K562 (cell line): Measurements from ENCODE around the gene USP48. TPM values are rescaled to one million over a fixed set of nuclear protein-coding genes. Genes with fewer than 3 reads are reported as not detected.

Source experiments
- COPS2 ChIP-seq: fragments of 450-650 bp; conservative IDR thresholded peaks from 2 replicates; pipeline ENCODE4 v1.6.1; 2016; ENCODE audit warnings: mild to moderate bottlenecking, moderate library complexity
- CREB3L1 ChIP-seq: fragments of 450-650 bp; IDR thresholded peaks from 2 replicates; pipeline ENCODE4 v1.6.1; 2014; ENCODE audit warnings: low read depth, mild to moderate bottlenecking, moderate library complexity, borderline replicate concordance
- HDAC1 ChIP-seq, 2 experiments: fragments of 450-650 bp; IDR thresholded peaks; 2 replicates each; pipeline ENCODE4 v1.6.1; 2016 to 2017; ENCODE audit warnings: inconsistent platforms in 1 of 2, mild to moderate bottlenecking in 1 of 2, moderate library complexity in 1 of 2
- HINFP ChIP-seq: fragments of 450-650 bp; conservative IDR thresholded peaks from 2 replicates; pipeline ENCODE4 v1.6.1; 2016; ENCODE audit warnings: missing genetic modification characterization, low read depth, mild to moderate bottlenecking, control low read depth, missing compliant biosample characterization
- HNRNPK ChIP-seq: fragments of 200-400 bp; formaldehyde crosslinking; IDR thresholded peaks from one replicate; pipeline ENCODE4 v1.6.1; 2018; ENCODE audit warnings: mild to moderate bottlenecking, low read depth, low read length; ENCODE audit not compliant: poor library complexity, severe bottlenecking
- HOMEZ ChIP-seq: fragments of 250-450 bp; sonication (Bioruptor Pico); IDR thresholded peaks from 2 replicates; pipeline ENCODE4 v1.4.0; 2020; ENCODE audit warnings: mild to moderate bottlenecking, moderate library complexity
- LARP7 ChIP-seq: fragments of 450-650 bp; IDR thresholded peaks from 2 replicates; pipeline ENCODE4 v1.6.1; 2016
- MCM2 ChIP-seq: fragments of 450-650 bp; IDR thresholded peaks from 2 replicates; pipeline ENCODE4 v1.6.1; 2017; ENCODE audit warnings: low read depth, mild to moderate bottlenecking
- MEIS2 ChIP-seq: fragments of 450-650 bp; IDR thresholded peaks from 2 replicates; pipeline ENCODE4 v1.6.1; 2014; ENCODE audit warnings: mild to moderate bottlenecking; ENCODE audit not compliant: partially characterized antibody
- RAD51 ChIP-seq: fragments of 450-650 bp; IDR thresholded peaks from 2 replicates; pipeline ENCODE4 v1.7.1; 2016; ENCODE audit warnings: low read depth, mild to moderate bottlenecking, borderline replicate concordance
- SIX5 ChIP-seq, 2 experiments: IDR thresholded peaks; 2 replicates each; pipeline ENCODE4 v1.6.1; 2011; ENCODE audit warnings: low read length in 2 of 2, borderline replicate concordance in 1 of 2, low read depth in 1 of 2, mild to moderate bottlenecking in 1 of 2, moderate library complexity in 1 of 2; ENCODE audit not compliant: insufficient read depth in 1 of 2
- ZBTB8A ChIP-seq: fragments of 450-650 bp; IDR thresholded peaks from 2 replicates; pipeline ENCODE4 v1.6.1; 2018; ENCODE audit warnings: mild to moderate bottlenecking, moderate library complexity; ENCODE audit not compliant: partially characterized antibody
- ZFP91 ChIP-seq: sonication (generic); formaldehyde crosslinking; IDR thresholded peaks from 2 replicates; pipeline ENCODE4 v1.8.0; 2022; ENCODE audit warnings: mild to moderate bottlenecking, missing genetic modification reagents
- ZKSCAN1 ChIP-seq: fragments of 150-350 bp; IDR thresholded peaks from 2 replicates; pipeline ENCODE4 v1.6.1; 2016; ENCODE audit warnings: low read depth, low read length
- ZNF174 ChIP-seq: fragments of 250-450 bp; sonication (Bioruptor Pico); IDR thresholded peaks from 2 replicates; pipeline ENCODE4 v1.4.0; 2020; ENCODE audit warnings: mild to moderate bottlenecking
- ZNF668 ChIP-seq: fragments of 250-450 bp; sonication (Bioruptor Pico); IDR thresholded peaks from 2 replicates; pipeline ENCODE4 v1.8.0; 2022; ENCODE audit warnings: mild to moderate bottlenecking, inconsistent platforms
- ZNF75A ChIP-seq: fragments of 450-650 bp; formaldehyde crosslinking; IDR thresholded peaks from 2 replicates; pipeline ENCODE4 v1.4.0; 2020; ENCODE audit warnings: mild to moderate bottlenecking
- polyA plus RNA-seq, 8 experiments: library from polyadenylated mRNA; depleted of rRNA in 4 of 8; stranded (reverse) in 5 of 8; unstranded in 3 of 8; fragments of >200 nt; fragmentation: Nextera tagmentation in 2 of 8; fragmentation: Illumina TruSeq in 1 of 8; extraction: Ambion mirVana in 2 of 8; extraction: Trizol in 1 of 8; gene quantifications; 2 replicates each; pipeline versions ENCODE4 v1.2.1 to v1.2.3, GENCODE V29; 2011 to 2014; ENCODE audit warnings: inconsistent platforms in 1 of 8, missing spikeins in 1 of 8
- total RNA-seq, 7 experiments: library from RNA; depleted of rRNA in 6 of 7; stranded (reverse); fragments of >200 nt in 6 of 7; fragmentation: Illumina TruSeq in 2 of 7; extraction: Trizol in 2 of 7; gene quantifications; 2 replicates each; pipeline versions ENCODE4 v1.2.1 to v1.2.3, GENCODE V29; 2011 to 2021; ENCODE audit warnings: low replicate concordance in 1 of 7

Gene USP48
- total and polyA plus RNA-seq, 9 of the 15 experiments (the other 6 are each of a cell fraction or from before 2014, with no cell fraction given) = 23.3 to 123 (median 106) TPM

GRCh38 chr1:21670059-21670881, 112.7 kb downstream of the USP48 start (continued):
- TF ChIP-seq HOMEZ (no peak), LARP7 (no peak), ZKSCAN1 (peak; percentile 61; the same call in 1 of the 2 replicates), ZNF75A (no peak), MEIS2 (no peak), MCM2 (no peak), SIX5 (IDR thresholded peaks at IDR 0.05; ENCODE audit: borderline replicate concordance in 1 of 2, insufficient read depth in 1 of 2, low read depth in 1 of 2, low read length in 2 of 2) (no peak), ZNF174 (CRISPR knock-in tag) (no peak), HDAC1 (IDR thresholded peaks at IDR 0.05) (no peak), CREB3L1 (no peak), HINFP (tag) (peak; percentile 33; the same call in 1 of the 2 replicates), ZNF668 (CRISPR knock-in tag) (peak; percentile 54; the same call in 1 of the 2 replicates), COPS2 (no peak), RAD51 (no peak), HNRNPK (no peak), ZFP91 (0 out of 2 replicates have a peak, but pooled peaks have one; percentile 57), ZBTB8A (no peak)
